Esophagus muscularis mucosa (tissue), 3 donors: Measurements from ENCODE around the gene GMDS.

ENCODE experiments used
- CTCF ChIP-seq, 3 experiments: fragments of 200-600 bp in 2 of 3; fragments of 450-650 bp in 1 of 3; sonication (generic) in 2 of 3; IDR thresholded peaks; one replicate each; pipeline ENCODE4 v1.5.1; 2017 to 2019; ENCODE audit warnings: antibody characterized with exemption in 3 of 3, mild to moderate bottlenecking in 2 of 3, moderate library complexity in 1 of 3
- POLR2A ChIP-seq: fragments of 450-650 bp; IDR thresholded peaks from one replicate; pipeline ENCODE4 v1.6.1; 2017; ENCODE audit warnings: antibody characterized with exemption, moderate library complexity, mild to moderate bottlenecking, low read depth

- no peak for TF ChIP-seq CTCF (IDR thresholded peaks at IDR 0.05)
- TF ChIP-seq POLR2A: no peak
Measured at GRCh38 chr6:1621070-1621701, 624.2 kb downstream of the GMDS start.
